Erythroblast (primary cell): Measurements from ENCODE around the gene MEOX2.

Experiments
- GATA1 ChIP-seq: IDR thresholded peaks from 2 replicates; pipeline ENCODE4 v1.6.1; 2011; ENCODE audit warnings: low read depth, mild to moderate bottlenecking, control low read depth, low read length, moderate library complexity
- POLR2A ChIP-seq: IDR thresholded peaks from 2 replicates; pipeline ENCODE4 v1.6.1; 2011; ENCODE audit warnings: mild to moderate bottlenecking, low read length

- TF ChIP-seq POLR2A (no peak), GATA1 (no peak)
Observed at GRCh38 chr7:15648461-15648961, 38.0 kb downstream of the MEOX2 start.
